Left renal pelvis (tissue), 4 donors: ENCODE measurements around the gene LDB2. TPM values are rescaled to one million over a fixed set of nuclear protein-coding genes. Genes with fewer than 3 reads are reported as not detected.

ENCODE experiments used
- DNase-seq, 4 donors: peaks; one replicate each; pipeline ENCODE4 v3.0.0-alpha.2; 2013; ENCODE audit warnings: low read depth in 4 of 4, low spot score in 3 of 4
- polyA plus RNA-seq, 4 donors: library from polyadenylated mRNA; unstranded; fragments of 120-200 nt; gene quantifications; one replicate each; pipeline ENCODE4 v1.2.1, GENCODE V29; 2013; ENCODE audit not compliant: insufficient read length in 4 of 4

Gene LDB2
- polyA plus RNA-seq, 4 donors: 83.1 to 249 (median 108) TPM

- DNase-seq: peak in 2 of 4 donors; percentile 31 to 46
These were observed 53.4 kb downstream of the LDB2 start for GRCh38 chr4:16844816-16845586.

- DNase-seq: no peak
These were observed 54.5 kb downstream of the LDB2 start for GRCh38 chr4:16843831-16844508.

- DNase-seq: no peak
These were observed 60.1 kb downstream of the LDB2 start for GRCh38 chr4:16838226-16838875.

DNA sequence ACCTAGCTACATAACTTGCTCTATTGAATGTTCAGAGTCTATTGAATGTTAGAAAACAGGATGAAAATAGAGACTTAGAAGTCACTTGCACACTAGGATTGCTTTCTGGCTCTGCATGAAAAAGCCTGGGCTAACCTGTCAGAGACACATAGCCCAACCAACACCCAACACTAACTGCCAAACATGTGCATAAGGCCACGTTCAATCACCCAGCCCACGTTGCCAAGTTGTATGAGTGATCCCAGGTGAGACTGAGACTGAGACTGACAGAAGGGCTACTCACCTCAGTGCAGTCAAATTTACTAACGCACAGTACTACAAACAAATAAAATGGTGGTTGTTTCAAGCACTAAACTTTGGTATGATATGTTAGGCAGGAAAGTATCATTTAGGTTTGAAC is 61.0 kb downstream of the LDB2 start:
- DNase-seq: no peak

DNA sequence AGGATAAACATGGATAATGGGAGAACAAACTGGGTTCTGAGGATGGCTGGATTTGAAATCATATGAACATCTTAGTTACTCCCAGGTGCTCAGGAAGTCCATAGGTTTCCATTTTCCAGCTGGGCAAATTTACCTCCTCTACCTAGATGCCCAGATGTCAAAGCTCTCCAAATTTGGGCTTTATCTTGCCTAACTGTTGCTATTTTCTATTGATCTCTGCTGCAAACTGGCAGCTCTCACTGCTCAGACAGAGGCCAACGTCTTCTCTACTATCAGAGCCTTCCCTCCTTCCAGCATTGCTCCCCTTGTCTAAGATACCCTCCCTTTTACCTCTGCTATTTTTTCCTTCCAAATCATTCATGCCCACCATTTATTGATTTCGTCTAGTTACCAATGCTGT is 62.1 kb downstream of the LDB2 start:
- no peak for DNase-seq

- DNase-seq: no peak
These were observed 62.7 kb downstream of the LDB2 start for GRCh38 chr4:16835597-16836247.

DNA sequence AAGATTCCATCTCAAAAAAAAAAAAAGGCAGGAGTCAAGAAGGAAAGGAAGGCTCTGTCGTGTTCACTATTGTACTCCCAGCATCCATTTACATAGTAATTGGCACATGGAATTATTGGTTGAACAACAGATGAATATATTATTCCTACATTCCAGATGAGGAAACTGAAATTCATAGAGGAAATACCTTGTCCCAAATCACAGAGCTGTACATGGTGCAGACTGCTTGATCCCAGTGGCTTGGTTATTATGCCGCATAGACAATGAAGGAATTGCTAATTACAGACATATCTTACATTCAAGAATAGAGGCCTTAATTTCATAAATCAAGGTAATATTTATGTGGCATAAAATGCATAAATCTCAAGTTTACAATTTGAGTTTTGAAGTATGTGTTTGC is 63.6 kb downstream of the LDB2 start:
- DNase-seq: no peak

- DNase-seq: no peak
These were observed 64.7 kb downstream of the LDB2 start for GRCh38 chr4:16833722-16834121.

GRCh38 chr4:16830081-16830480 is 68.4 kb downstream of the LDB2 start:
- DNase-seq: no peak

DNA sequence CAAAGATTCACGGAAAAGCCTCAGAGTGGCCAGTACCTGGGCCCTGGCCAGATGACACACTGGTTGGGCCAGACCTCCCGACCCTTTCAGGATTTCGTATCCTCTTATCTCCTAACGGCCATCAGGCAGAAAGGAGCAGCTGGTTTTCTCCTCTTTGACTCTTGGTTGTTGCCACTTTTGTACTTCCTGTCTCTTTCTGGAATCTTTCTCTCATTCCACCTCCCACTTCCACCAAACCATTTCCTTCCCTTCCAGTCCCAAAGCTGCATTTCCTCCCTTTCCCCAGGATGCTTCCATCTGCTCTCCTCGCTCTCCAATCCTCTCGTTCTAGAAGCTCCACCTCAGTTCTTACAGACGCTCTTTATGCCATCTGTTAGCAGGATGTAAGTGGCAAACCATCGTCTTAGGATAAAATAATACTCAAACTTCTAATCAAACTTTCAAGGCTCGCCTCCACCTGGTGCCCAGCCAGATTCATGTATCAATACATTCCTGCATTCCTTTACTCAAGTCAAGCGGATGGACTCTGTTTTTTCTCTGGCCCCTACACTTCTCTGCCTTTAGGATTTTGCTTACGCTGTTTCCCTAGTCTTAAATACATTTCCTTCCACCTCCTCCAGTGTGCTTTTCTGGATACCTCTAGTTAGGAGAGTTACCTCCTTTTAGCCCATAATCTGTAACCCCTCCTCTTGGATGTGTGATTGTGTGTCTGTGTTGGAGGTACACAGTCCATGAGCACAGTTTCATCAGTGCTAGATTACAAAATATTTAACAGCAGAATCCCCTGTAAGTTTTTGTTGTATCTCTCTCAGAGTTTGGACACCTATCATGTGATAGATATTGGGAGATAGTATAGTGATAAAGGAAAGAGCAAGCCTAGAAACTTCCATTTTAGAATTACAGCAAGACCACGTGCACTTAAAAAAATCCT is 70.4 kb downstream of the LDB2 start:
- DNase-seq: no peak

DNA sequence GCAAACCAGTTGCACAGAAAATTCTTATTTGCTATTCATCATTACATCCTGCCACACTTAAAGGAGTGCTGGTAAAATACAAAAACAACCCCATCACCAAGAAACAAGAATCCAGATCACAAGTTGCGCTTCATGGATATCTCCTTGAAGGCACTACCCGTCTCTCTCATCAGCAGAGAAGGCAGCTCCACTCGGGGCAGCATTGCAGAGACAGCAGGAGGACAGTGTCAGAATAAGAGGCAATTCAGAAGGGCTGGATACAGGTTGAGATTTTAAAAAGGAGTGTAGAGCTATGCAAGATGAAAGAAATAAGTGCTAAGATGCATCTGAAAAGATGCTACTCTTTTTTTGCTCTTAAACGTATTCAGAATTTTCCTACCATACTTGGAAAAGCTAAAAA is 71.4 kb downstream of the LDB2 start:
- no peak for DNase-seq

GRCh38 chr4:16826406-16826910 is 72.0 kb downstream of the LDB2 start:
- DNase-seq: no peak

- DNase-seq: no peak
These were observed 74.1 kb downstream of the LDB2 start for GRCh38 chr4:16824278-16824806.

DNA sequence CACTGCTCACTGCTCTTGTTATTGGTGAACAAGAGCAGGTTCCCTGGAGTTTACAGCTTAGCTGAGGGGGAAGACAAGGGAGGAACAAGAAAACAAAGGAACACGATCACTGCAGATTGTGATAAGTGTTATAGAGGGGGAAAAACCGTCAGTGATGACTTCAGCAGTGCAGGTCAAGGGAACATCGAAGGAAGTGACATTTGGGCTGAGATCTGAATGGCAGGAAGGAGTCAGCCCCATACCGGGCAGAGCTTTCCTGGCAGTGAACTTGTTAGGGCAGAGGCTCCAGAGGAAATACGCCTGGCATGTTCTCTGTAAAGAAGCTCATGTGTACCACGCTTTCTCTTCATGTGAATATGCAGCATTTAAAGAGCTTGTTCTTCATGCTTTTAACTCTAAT is 78.1 kb downstream of the LDB2 start:
- no peak for DNase-seq

DNA sequence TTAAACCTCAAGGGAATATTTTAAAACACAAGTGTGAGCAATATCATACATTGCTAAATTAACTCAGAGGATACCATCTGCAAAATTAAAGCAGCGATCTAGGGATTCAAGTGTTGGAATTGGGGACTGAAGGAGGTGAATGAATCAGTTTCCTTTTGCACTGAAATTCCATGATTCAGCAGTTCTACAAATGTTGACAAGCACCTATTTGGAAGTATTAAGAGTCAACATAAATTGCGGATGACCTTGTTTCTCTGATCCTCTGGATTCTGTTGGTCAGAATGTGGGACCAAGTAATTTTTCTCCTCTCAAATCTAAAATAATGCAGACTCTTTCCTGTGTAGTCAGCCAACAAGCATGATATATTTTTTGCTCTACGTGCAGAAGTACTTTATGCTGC is 78.8 kb downstream of the LDB2 start:
- DNase-seq: no peak

DNA sequence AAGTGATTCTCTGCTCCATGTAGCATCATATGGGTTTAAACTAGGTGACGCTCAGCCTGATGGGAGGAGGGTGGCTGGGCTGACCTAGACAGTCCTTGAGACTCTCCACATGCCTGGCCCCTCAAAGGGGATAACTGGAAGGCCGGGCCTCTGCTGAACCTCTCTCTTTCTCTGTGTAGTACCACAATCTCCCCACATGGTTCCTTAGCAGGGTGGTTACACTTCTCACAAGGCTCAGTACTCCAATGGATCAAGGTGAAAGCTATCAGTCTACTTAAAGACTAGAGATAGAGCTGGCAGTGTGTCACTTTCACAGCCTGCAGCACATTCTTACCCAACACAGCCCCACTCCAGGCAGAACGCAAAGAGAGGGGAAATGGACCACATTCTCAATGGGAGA is 80.4 kb downstream of the LDB2 start:
- no peak for DNase-seq

DNA sequence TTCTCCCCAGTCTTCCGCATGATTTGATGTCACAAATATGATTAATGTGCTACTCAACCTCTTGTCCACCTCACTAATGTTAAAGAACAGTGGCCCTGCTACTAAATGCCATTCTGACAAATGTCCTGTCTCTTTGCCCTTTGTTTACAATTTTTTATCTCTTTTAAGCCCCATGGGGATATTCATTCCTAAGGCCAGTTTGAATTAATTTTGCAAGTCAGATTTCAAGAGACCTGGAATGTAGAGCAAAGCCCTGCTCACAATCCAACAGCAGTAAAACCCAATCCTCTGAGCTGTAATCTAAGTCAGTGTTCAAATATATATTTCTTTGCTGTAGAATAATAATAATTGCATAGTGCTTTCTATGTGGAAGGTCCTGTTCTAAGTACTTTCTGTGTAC is 81.2 kb downstream of the LDB2 start:
- no peak for DNase-seq

- DNase-seq: no peak
These were observed 84.1 kb downstream of the LDB2 start for GRCh38 chr4:16814361-16814760.

DNA sequence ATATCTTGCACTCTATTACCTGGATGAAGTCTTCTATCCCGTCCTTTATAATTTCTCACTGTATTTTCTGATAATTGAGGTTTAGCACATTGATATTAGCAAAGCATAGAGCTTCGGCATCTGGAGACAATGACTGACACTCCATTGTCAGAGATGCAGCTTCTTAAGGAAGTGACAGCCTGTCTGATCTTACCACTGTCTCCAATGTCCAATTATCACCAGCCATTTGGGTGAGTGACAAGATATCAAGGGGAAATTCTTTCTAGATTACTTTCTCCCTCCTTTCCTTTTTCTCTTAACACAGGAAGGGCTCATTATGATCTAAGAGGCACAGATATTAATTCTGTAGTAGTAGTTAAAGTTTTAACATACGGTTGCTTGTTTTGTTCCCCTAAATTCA is 86.4 kb downstream of the LDB2 start:
- DNase-seq: no peak

GRCh38 chr4:16809943-16810342 is 88.5 kb downstream of the LDB2 start:
- no peak for DNase-seq
